Chondrocyte (in vitro differentiated cells): ENCODE data around the gene RFX8. TPM values are rescaled to one million over a fixed set of nuclear protein-coding genes. Genes with fewer than 3 reads are reported as not detected.

ENCODE experiments used
- DNase-seq: peaks from one replicate; pipeline ENCODE4 v3.0.0; 2021; ENCODE audit warnings: mixed read lengths, low spot score
- H3K27ac Mint-ChIP-seq: one replicate; pipeline ENCODE4 v1.8.0; 2021; ENCODE audit warnings: mild to moderate bottlenecking, moderate library complexity, mixed read lengths; ENCODE audit not compliant: unreplicated experiment
- H3K27me3 Mint-ChIP-seq: 2 replicates; pipeline ENCODE4 v1.8.0; 2021; ENCODE audit warnings: low read depth, mixed read lengths
- H3K36me3 Mint-ChIP-seq: 2 replicates; pipeline ENCODE4 v1.8.0; 2021; ENCODE audit warnings: low read depth, mixed read lengths
- H3K4me1 Mint-ChIP-seq: 2 replicates; pipeline ENCODE4 v1.8.0; 2021; ENCODE audit warnings: low read depth, mild to moderate bottlenecking, mixed read lengths
- H3K4me3 Mint-ChIP-seq: one replicate; pipeline ENCODE4 v1.8.0; 2021; ENCODE audit warnings: mild to moderate bottlenecking, moderate library complexity, mixed read lengths; ENCODE audit not compliant: unreplicated experiment
- H3K9me3 Mint-ChIP-seq: 2 replicates; pipeline ENCODE4 v1.8.0; 2021; ENCODE audit warnings: low read depth, mixed read lengths
- total RNA-seq: library from RNA; stranded (reverse); gene quantifications from 3 replicates; pipeline ENCODE4 v1.2.1, GENCODE V29; 2021
- TF ChIP-seq, protein P1 (sequence below): fragments of 200-600 bp; sonication (generic); IDR thresholded peaks from 2 replicates; pipeline ENCODE4 v1.5.0; 2021; ENCODE audit warnings: antibody characterized with exemption, mild to moderate bottlenecking, moderate library complexity

Gene RFX8
- total RNA-seq, 1 donor from 2014 or later, result not detected

DNA sequence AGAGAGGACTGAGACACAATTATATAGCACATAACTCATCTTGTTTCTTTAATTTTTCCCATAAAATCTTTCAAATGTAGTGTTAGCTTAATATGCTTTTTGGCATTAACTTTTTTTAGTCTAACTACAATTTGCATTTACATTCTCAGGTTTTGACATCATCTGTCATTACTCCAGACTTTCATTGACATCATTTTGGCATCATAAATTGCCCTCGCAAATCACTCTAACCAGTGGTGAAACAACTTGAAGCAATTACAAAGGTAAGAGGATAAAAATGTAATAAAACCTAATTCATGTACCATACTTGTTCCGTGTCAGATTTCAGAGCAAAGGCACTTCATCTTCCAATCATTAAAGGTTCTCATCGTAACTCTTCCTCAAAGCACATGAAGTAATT is 41.4 kb downstream of the RFX8 start:
- no peak for DNase-seq
- H3K36me3 Mint-ChIP-seq, result no peaks in the 10 kb centered on the region
- no peaks in the 10 kb centered on the region for H3K9me3 Mint-ChIP-seq
- no peaks in the 10 kb centered on the region for H3K27me3 Mint-ChIP-seq
- no peak overlapping the region for H3K4me3 Mint-ChIP-seq
- H3K4me1 Mint-ChIP-seq, result peaks cover 8% of the 10 kb centered on the region
- H3K27ac Mint-ChIP-seq, result no peak overlapping the region
- TF ChIP-seq, protein P1, sequence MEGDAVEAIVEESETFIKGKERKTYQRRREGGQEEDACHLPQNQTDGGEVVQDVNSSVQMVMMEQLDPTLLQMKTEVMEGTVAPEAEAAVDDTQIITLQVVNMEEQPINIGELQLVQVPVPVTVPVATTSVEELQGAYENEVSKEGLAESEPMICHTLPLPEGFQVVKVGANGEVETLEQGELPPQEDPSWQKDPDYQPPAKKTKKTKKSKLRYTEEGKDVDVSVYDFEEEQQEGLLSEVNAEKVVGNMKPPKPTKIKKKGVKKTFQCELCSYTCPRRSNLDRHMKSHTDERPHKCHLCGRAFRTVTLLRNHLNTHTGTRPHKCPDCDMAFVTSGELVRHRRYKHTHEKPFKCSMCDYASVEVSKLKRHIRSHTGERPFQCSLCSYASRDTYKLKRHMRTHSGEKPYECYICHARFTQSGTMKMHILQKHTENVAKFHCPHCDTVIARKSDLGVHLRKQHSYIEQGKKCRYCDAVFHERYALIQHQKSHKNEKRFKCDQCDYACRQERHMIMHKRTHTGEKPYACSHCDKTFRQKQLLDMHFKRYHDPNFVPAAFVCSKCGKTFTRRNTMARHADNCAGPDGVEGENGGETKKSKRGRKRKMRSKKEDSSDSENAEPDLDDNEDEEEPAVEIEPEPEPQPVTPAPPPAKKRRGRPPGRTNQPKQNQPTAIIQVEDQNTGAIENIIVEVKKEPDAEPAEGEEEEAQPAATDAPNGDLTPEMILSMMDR, result no peak

GRCh38 chr2:101432411-101433181 is 42.3 kb downstream of the RFX8 start:
- Mint-ChIP-seq H3K27ac (no peak overlapping the region), H3K4me1 (peaks cover 8% of the 10 kb centered on the region), H3K27me3 (no peaks in the 10 kb centered on the region), H3K4me3 (no peak overlapping the region), H3K36me3 (no peaks in the 10 kb centered on the region), H3K9me3 (no peaks in the 10 kb centered on the region)
- DNase-seq, result no peak
- TF ChIP-seq, protein P1, result no peak

DNA sequence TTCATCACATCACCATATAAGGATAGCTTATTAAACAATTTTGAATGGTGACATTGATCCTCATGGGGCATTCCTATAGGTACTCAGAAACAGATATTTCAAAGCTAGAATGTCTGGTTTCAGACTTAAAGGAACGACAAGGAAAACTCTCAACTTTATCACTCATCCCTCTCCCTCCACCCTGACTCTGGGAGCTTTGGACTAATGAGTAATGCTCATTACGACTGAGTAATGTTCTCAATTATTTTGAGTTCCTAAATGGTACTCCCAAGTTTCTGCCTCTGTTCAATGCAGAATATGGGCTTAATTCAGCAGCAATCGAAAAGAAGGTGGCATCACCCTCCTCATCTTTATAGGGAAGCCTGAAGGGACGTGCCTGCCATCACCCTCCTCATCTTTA is 43.4 kb downstream of the RFX8 start:
- no peaks in the 10 kb centered on the region for H3K9me3 Mint-ChIP-seq
- no peaks in the 10 kb centered on the region for H3K27me3 Mint-ChIP-seq
- H3K4me3 Mint-ChIP-seq, result no peak overlapping the region
- no peak overlapping the region for H3K27ac Mint-ChIP-seq
- H3K4me1 Mint-ChIP-seq, result peaks cover 8% of the 10 kb centered on the region
- TF ChIP-seq, protein P1, result no peak
- no peak for DNase-seq
- no peaks in the 10 kb centered on the region for H3K36me3 Mint-ChIP-seq

DNA sequence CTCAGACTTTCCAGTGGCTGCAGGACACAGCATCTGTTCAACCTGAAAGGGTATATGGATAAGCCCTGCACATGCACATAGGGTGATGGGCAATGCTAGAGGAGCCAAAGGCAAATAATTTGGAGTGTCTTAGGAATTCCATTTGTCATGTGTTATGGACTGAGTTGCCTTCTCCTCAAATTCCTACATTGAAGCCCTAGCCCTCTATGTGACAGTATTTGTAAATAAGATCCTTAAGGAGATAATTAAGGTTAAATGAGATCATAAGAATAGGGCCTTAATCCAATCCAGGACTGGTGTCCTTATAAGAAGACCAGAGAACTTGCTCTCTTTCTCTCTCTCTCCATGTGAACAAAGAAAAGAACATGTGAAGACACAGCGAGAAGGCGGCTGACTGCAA is 44.8 kb downstream of the RFX8 start:
- H3K9me3 Mint-ChIP-seq, result no peaks in the 10 kb centered on the region
- H3K36me3 Mint-ChIP-seq, result no peaks in the 10 kb centered on the region
- H3K4me3 Mint-ChIP-seq, result no peak overlapping the region
- no peak overlapping the region for H3K27ac Mint-ChIP-seq
- TF ChIP-seq, protein P1, result no peak
- DNase-seq, result no peak
- no peaks in the 10 kb centered on the region for H3K27me3 Mint-ChIP-seq
- peaks cover 3% of the 10 kb centered on the region for H3K4me1 Mint-ChIP-seq

DNA sequence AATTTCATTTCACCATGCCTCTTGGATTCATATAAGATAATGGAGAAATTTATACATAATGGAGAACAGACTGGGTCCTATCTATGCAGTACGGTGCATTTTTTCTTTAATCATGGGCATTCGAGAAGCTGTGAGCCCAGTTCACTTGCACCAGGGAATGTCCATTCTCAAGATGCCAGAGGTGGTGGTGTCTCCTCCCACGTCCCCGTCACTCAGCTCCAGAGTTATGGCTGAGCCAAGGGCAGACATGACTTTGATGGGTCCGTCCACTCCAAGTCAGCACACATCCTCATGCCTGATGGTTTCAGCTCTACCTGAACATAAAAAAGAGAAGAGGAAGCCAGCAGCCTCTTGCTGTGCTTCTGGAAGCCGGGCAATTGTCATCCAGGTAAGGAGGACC is 45.5 kb downstream of the RFX8 start:
- Mint-ChIP-seq H3K36me3 (no peaks in the 10 kb centered on the region), H3K4me3 (no peak overlapping the region), H3K4me1 (no peaks in the 10 kb centered on the region), H3K27ac (no peak overlapping the region), H3K27me3 (no peaks in the 10 kb centered on the region), H3K9me3 (no peaks in the 10 kb centered on the region)
- TF ChIP-seq, protein P1, result no peak
- DNase-seq, result no peak
